HepG2 (cell line): ENCODE data around the gene GLYATL3. TPM values are rescaled to one million over a fixed set of nuclear protein-coding genes. Genes with fewer than 3 reads are reported as not detected.

Experiments
- ATF7 ChIP-seq, 2 experiments: fragments of 450-650 bp in 1 of 2; sonication (generic) in 1 of 2; formaldehyde crosslinking in 1 of 2; IDR thresholded peaks; 2 replicates each; pipeline versions ENCODE4 v1.4.0 to v1.6.1; 2016 to 2020; ENCODE audit warnings: antibody characterized with exemption in 1 of 2, mild to moderate bottlenecking in 1 of 2, missing genetic modification reagents in 1 of 2
- BCL6 ChIP-seq: IDR thresholded peaks from 2 replicates; pipeline ENCODE4 v1.6.1; 2016; ENCODE audit warnings: missing genetic modification reagents, missing compliant biosample characterization
- FOXK1 ChIP-seq: sonication (generic); formaldehyde crosslinking; IDR thresholded peaks from 2 replicates; pipeline ENCODE4 v1.4.0; 2020; ENCODE audit warnings: low read depth, missing genetic modification reagents, borderline replicate concordance
- LCORL ChIP-seq, 2 experiments: fragments of 450-650 bp in 1 of 2; sonication (generic) in 1 of 2; formaldehyde crosslinking in 1 of 2; IDR thresholded peaks; 2 replicates each; pipeline versions ENCODE4 v1.5.0 to v1.6.1; 2017 to 2020; ENCODE audit warnings: antibody characterized with exemption in 1 of 2, missing genetic modification reagents in 1 of 2
- MTF2 ChIP-seq: sonication (generic); formaldehyde crosslinking; IDR thresholded peaks from 2 replicates; pipeline ENCODE4 v1.5.0; 2020; ENCODE audit warnings: missing genetic modification reagents, borderline replicate concordance
- PATZ1 ChIP-seq: sonication (generic); formaldehyde crosslinking; IDR thresholded peaks from 2 replicates; pipeline ENCODE4 v1.4.0; 2020; ENCODE audit warnings: missing genetic modification reagents
- ZBTB20 ChIP-seq: sonication (generic); formaldehyde crosslinking; IDR thresholded peaks from 2 replicates; pipeline ENCODE4 v1.8.1; 2023; ENCODE audit warnings: missing genetic modification reagents, low read depth, mild to moderate bottlenecking, borderline replicate concordance
- ZNF318 ChIP-seq: sonication (generic); formaldehyde crosslinking; IDR thresholded peaks from 2 replicates; pipeline ENCODE4 v1.4.0; 2020; ENCODE audit warnings: mild to moderate bottlenecking, missing genetic modification reagents
- ZNF574 ChIP-seq: sonication (generic); formaldehyde crosslinking; IDR thresholded peaks from 2 replicates; pipeline ENCODE4 v1.4.0; 2020; ENCODE audit warnings: missing genetic modification reagents
- ZNF619 ChIP-seq: sonication (generic); formaldehyde crosslinking; IDR thresholded peaks from 2 replicates; pipeline ENCODE4 v1.4.0; 2020; ENCODE audit warnings: mild to moderate bottlenecking, missing genetic modification reagents
- ZNF704 ChIP-seq: sonication (generic); formaldehyde crosslinking; IDR thresholded peaks from 2 replicates; pipeline ENCODE4 v1.8.1; 2023; ENCODE audit warnings: mild to moderate bottlenecking, inconsistent platforms, moderate library complexity, missing genetic modification reagents, borderline replicate concordance
- ZNF777 ChIP-seq: sonication (generic); formaldehyde crosslinking; IDR thresholded peaks from 2 replicates; pipeline ENCODE4 v1.4.0; 2020; ENCODE audit warnings: missing genetic modification reagents
- ZNF784 ChIP-seq: sonication (generic); formaldehyde crosslinking; IDR thresholded peaks from 2 replicates; pipeline ENCODE4 v1.5.1; 2020; ENCODE audit warnings: missing genetic modification reagents, mild to moderate bottlenecking, borderline replicate concordance
- polyA plus RNA-seq, 8 experiments: library from polyadenylated mRNA; depleted of rRNA in 3 of 8; stranded (reverse) in 7 of 8; unstranded in 1 of 8; fragments of >200 nt; fragmentation: Illumina TruSeq in 4 of 8; extraction: Trizol in 4 of 8; gene quantifications; 2 replicates each; pipeline versions ENCODE4 v1.2.1 to v1.2.3, GENCODE V29; 2011 to 2016; ENCODE audit warnings: low read depth in 4 of 8, missing spikeins in 1 of 8, mixed read lengths in 1 of 8; ENCODE audit not compliant: insufficient read depth in 1 of 8
- total RNA-seq, 5 experiments: library from RNA; depleted of rRNA; stranded (reverse); fragments of >200 nt; fragmentation: Illumina TruSeq; extraction: Trizol; gene quantifications; 2 replicates each; pipeline ENCODE4 v1.2.3, GENCODE V29; 2016; ENCODE audit warnings: low read depth in 1 of 5

Gene GLYATL3
- total and polyA plus RNA-seq, 2 of the 13 experiments (the other 11 are each of a cell fraction or from before 2014, with no cell fraction given), result 0.05 TPM; not detected in 1

GRCh38 chr6:49556429-49556837 lies 56.7 kb downstream of the GLYATL3 start (continued):
- TF ChIP-seq ZNF318 (CRISPR knock-in tag) (no peak), BCL6 (CRISPR knock-in tag) (peak; percentile 40; the same call in 1 of the 2 replicates), LCORL (IDR thresholded peaks at IDR 0.05) (no peak), LCORL (CRISPR knock-in tag; IDR thresholded peaks at IDR 0.05) (no peak), ZBTB20 (CRISPR knock-in tag) (no peak), ZNF777 (CRISPR knock-in tag) (no peak), ZNF704 (CRISPR knock-in tag) (no peak), ZNF574 (CRISPR knock-in tag) (no peak), FOXK1 (peak; percentile 60; the same call in 1 of the 2 replicates), MTF2 (no peak), ZNF619 (CRISPR knock-in tag) (no peak), ATF7 (IDR thresholded peaks at IDR 0.05) (peak; percentile 21; the same call in 1 of the 2 replicates), ATF7 (CRISPR knock-in tag; IDR thresholded peaks at IDR 0.05) (no peak), ZNF784 (no peak), PATZ1 (CRISPR knock-in tag) (0 out of 2 replicates have a peak, but pooled peaks have one; percentile 16)
